Measurements from ENCODE around the gene CC2D2A. TPM values are rescaled to one million over a fixed set of nuclear protein-coding genes. Genes with fewer than 3 reads are reported as not detected.

Gene CC2D2A
- total RNA-seq, 6 experiments from 2014 or later: 19.1 to 26.5 (median 21.8) TPM

GRCh38 chr4:15550491-15550890 lies 80.8 kb downstream of the CC2D2A start:
- peaks cover 2% of the 10 kb centered on the region for H3K36me3 Mint-ChIP-seq (ENCODE audit: low read depth)
- no peaks in the 10 kb centered on the region for H3K4me1 Mint-ChIP-seq (ENCODE audit: low read depth)
- H3K27ac Mint-ChIP-seq: no peak overlapping the region
- H3K9me3 Mint-ChIP-seq: no peaks in the 10 kb centered on the region
- H3K27me3 Mint-ChIP-seq (ENCODE audit: insufficient read depth): no peaks in the 10 kb centered on the region
- TF ChIP-seq CTCF (IDR thresholded peaks at IDR 0.05): no peak
- DNase-seq: no peak
- no peak overlapping the region for H3K4me3 Mint-ChIP-seq

GRCh38 chr4:15551740-15552446 lies 82.2 kb downstream of the CC2D2A start:
- no peak for TF ChIP-seq CTCF (IDR thresholded peaks at IDR 0.05)
- Mint-ChIP-seq H3K4me1 (ENCODE audit: low read depth) (no peaks in the 10 kb centered on the region), H3K27me3 (ENCODE audit: insufficient read depth) (no peaks in the 10 kb centered on the region), H3K9me3 (no peaks in the 10 kb centered on the region), H3K36me3 (ENCODE audit: low read depth) (no peaks in the 10 kb centered on the region; the same call in 1 of the 2 replicates), H3K4me3 (no peak overlapping the region), H3K27ac (no peak overlapping the region)
- no peak for DNase-seq

GRCh38 chr4:15552557-15553362 lies 83.1 kb downstream of the CC2D2A start:
- H3K27me3 Mint-ChIP-seq (ENCODE audit: insufficient read depth): no peaks in the 10 kb centered on the region

GRCh38 chr4:15556511-15557092 lies 86.9 kb downstream of the CC2D2A start:
- Mint-ChIP-seq H3K4me1 (ENCODE audit: low read depth) (peaks cover 15% of the 10 kb centered on the region), H3K27ac (no peak overlapping the region), H3K27me3 (ENCODE audit: insufficient read depth) (no peaks in the 10 kb centered on the region), H3K4me3 (no peak overlapping the region), H3K9me3 (no peaks in the 10 kb centered on the region), H3K36me3 (ENCODE audit: low read depth) (peaks cover 14% of the 10 kb centered on the region)
- TF ChIP-seq CTCF (IDR thresholded peaks at IDR 0.05): no peak
- DNase-seq: no peak

More at GRCh38 chr4:15552557-15553362, 83.1 kb downstream of the CC2D2A start:
- DNase-seq: no peak
- no peaks in the 10 kb centered on the region for H3K4me1 Mint-ChIP-seq (ENCODE audit: low read depth)
- no peak overlapping the region for H3K4me3 Mint-ChIP-seq
- no peaks in the 10 kb centered on the region for H3K9me3 Mint-ChIP-seq
- H3K36me3 Mint-ChIP-seq (ENCODE audit: low read depth): no peaks in the 10 kb centered on the region; the same call in 1 of the 2 replicates
- no peak for TF ChIP-seq CTCF (IDR thresholded peaks at IDR 0.05)
- H3K27ac Mint-ChIP-seq: no peak overlapping the region

GRCh38 chr4:15557786-15558550 lies 88.3 kb downstream of the CC2D2A start:
- Mint-ChIP-seq H3K27ac (no peak overlapping the region), H3K4me1 (ENCODE audit: low read depth) (peaks cover 27% of the 10 kb centered on the region), H3K9me3 (no peaks in the 10 kb centered on the region), H3K4me3 (no peak overlapping the region), H3K27me3 (ENCODE audit: insufficient read depth) (no peaks in the 10 kb centered on the region), H3K36me3 (ENCODE audit: low read depth) (peaks cover 20% of the 10 kb centered on the region)
- TF ChIP-seq CTCF (IDR thresholded peaks at IDR 0.05): no peak
- DNase-seq: no peak

Data from HFFc6 (cell line).